Thyroid gland (tissue), 4 donors: Measurements from ENCODE around the gene FAM124A. TPM values are rescaled to one million over a fixed set of nuclear protein-coding genes. Genes with fewer than 3 reads are reported as not detected.

Experiments used
- DNase-seq, 2 donors: peaks; one replicate each; pipeline ENCODE4 v3.0.0-alpha.2; 2019
- H3K27ac ChIP-seq, 3 donors: fragments of 200-600 bp; sonication (generic); 1 replicate in 2 of 3; 2 replicates in 1 of 3; pipeline ENCODE4 v1.5.1; 2016 to 2019; ENCODE audit warnings: mild to moderate bottlenecking in 1 of 3, moderate library complexity in 1 of 3
- H3K27me3 ChIP-seq: fragments of 200-600 bp; sonication (generic); one replicate; pipeline ENCODE4 v1.5.1; 2019
- H3K36me3 ChIP-seq, 2 donors: fragments of 200-600 bp; sonication (generic); one replicate each; pipeline ENCODE4 v1.5.1; 2016 to 2019
- H3K4me1 ChIP-seq, 2 donors: fragments of 200-600 bp; sonication (generic); one replicate each; pipeline ENCODE4 v1.5.1; 2017 to 2019
- H3K4me3 ChIP-seq, 3 donors: fragments of 200-600 bp; sonication (generic); replicated peaks in 1 of 3; 1 replicate in 2 of 3; 2 replicates in 1 of 3; pipeline ENCODE4 v1.5.1; 2016; ENCODE audit warnings: mild to moderate bottlenecking in 1 of 3
- H3K9me3 ChIP-seq: fragments of 200-600 bp; sonication (generic); one replicate; pipeline ENCODE4 v1.5.1; 2017
- CTCF ChIP-seq, 6 experiments: fragments of 200-600 bp in 3 of 6; fragments of 450-650 bp in 3 of 6; sonication (generic) in 3 of 6; IDR thresholded peaks; one replicate each; pipeline ENCODE4 v1.5.1; 2016 to 2019; ENCODE audit warnings: antibody characterized with exemption in 6 of 6, mild to moderate bottlenecking in 2 of 6, inconsistent platforms in 1 of 6, moderate library complexity in 1 of 6
- POLR2A ChIP-seq, 2 donors: fragments of 450-650 bp; IDR thresholded peaks; one replicate each; pipeline ENCODE4 v1.6.1; 2017; ENCODE audit warnings: antibody characterized with exemption in 2 of 2, mild to moderate bottlenecking in 2 of 2, moderate library complexity in 1 of 2
- WGBS, 2 donors: methylation state at CpG; one replicate each; pipeline ENCODE4 v1.1.5; 2017; 5-methylcytosine and 5-hydroxymethylcytosine counted together
- intact Hi-C: fragments of 100-400 bp; cut with DNase I; formaldehyde crosslinking; loops from one replicate; pipeline ENCODE4 v1.15.1; 2023
- total RNA-seq, 4 donors: library from RNA; depleted of rRNA; stranded (reverse); fragments of >200 nt; gene quantifications; one replicate each; pipeline ENCODE4 v1.2.3, GENCODE V29; 2016

The FAM124A gene
- total RNA-seq, 4 donors from 2014 or later, result 9.1 to 11.4 (median 9.4) TPM

GRCh38 chr13:51233117-51233826, 11.1 kb downstream of the FAM124A start:
- Histone ChIP-seq H3K27ac (peak overlapping the region; percentile 86 to 90 (median 87)), H3K27me3 (no peaks in the 10 kb centered on the region), H3K4me3 (no peak overlapping the region), H3K4me1 (peaks cover 33 to 44% of the 10 kb centered on the region in 2 donors), H3K9me3 (no peaks in the 10 kb centered on the region), H3K36me3 (no peaks in the 10 kb centered on the region)
- intact Hi-C loops, result no loop called here
- no peak for TF ChIP-seq POLR2A (IDR thresholded peaks at IDR 0.05)
- no peak for TF ChIP-seq CTCF (IDR thresholded peaks at IDR 0.05)
- peak; percentile 68 to 74 for DNase-seq
- 64 to 68% methylated on average over 9 of the region's 9 CpGs for WGBS, 2 donors

GRCh38 chr13:51234676-51235075, 12.5 kb downstream of the FAM124A start:
- no peaks in the 10 kb centered on the region for H3K27me3 ChIP-seq
- H3K9me3 ChIP-seq, result no peaks in the 10 kb centered on the region
- H3K27ac ChIP-seq, result peak overlapping the region; percentile 86 to 90 (median 87)
- H3K36me3 ChIP-seq, result no peaks in the 10 kb centered on the region
- WGBS, 2 donors, result 57 to 65% methylated on average over 10 of the region's 10 CpGs
- peak; percentile 57 to 61 for DNase-seq
- intact Hi-C loops, result no loop called here
- peaks cover 32 to 43% of the 10 kb centered on the region in 2 donors for H3K4me1 ChIP-seq
- TF ChIP-seq CTCF (IDR thresholded peaks at IDR 0.05) (no peak), POLR2A (IDR thresholded peaks at IDR 0.05) (no peak)
- H3K4me3 ChIP-seq, result no peak overlapping the region

GRCh38 chr13:51235186-51235585, 13.0 kb downstream of the FAM124A start:
- 83 to 95% methylated on average over 2 of the region's 2 CpGs for WGBS, 2 donors

GRCh38 chr13:51235756-51236490, 13.7 kb downstream of the FAM124A start:
- Histone ChIP-seq H3K4me3 (no peak overlapping the region), H3K36me3 (no peaks in the 10 kb centered on the region), H3K27me3 (no peaks in the 10 kb centered on the region), H3K4me1 (peaks cover 24 to 30% of the 10 kb centered on the region in 2 donors), H3K27ac (peak overlapping the region; percentile 86 to 90 (median 87)), H3K9me3 (no peaks in the 10 kb centered on the region)
- no peak for DNase-seq
- TF ChIP-seq POLR2A (IDR thresholded peaks at IDR 0.05) (no peak), CTCF (IDR thresholded peaks at IDR 0.05) (no peak)
- WGBS, 2 donors, result 68 to 80% methylated on average over 4 of the region's 4 CpGs
- intact Hi-C loops, result no loop called here

More at GRCh38 chr13:51235186-51235585, 13.0 kb downstream of the FAM124A start:
- Histone ChIP-seq H3K4me1 (peaks cover 27 to 38% of the 10 kb centered on the region in 2 donors), H3K4me3 (no peak overlapping the region), H3K9me3 (no peaks in the 10 kb centered on the region), H3K27ac (peak overlapping the region; percentile 86 to 90 (median 87)), H3K27me3 (no peaks in the 10 kb centered on the region), H3K36me3 (no peaks in the 10 kb centered on the region)
- no peak for DNase-seq
- no peak for TF ChIP-seq POLR2A (IDR thresholded peaks at IDR 0.05)
- no peak for TF ChIP-seq CTCF (IDR thresholded peaks at IDR 0.05)
- intact Hi-C loops, result no loop called here

GRCh38 chr13:51236491-51236792, 14.2 kb downstream of the FAM124A start:
- no peak for DNase-seq
- intact Hi-C loops, result no loop called here
- no peaks in the 10 kb centered on the region for H3K27me3 ChIP-seq
- H3K9me3 ChIP-seq, result no peaks in the 10 kb centered on the region
- no peak for TF ChIP-seq CTCF (IDR thresholded peaks at IDR 0.05)
- no peak for TF ChIP-seq POLR2A (IDR thresholded peaks at IDR 0.05)
- WGBS, 2 donors, result 100% methylated on average over 1 of the region's 1 CpG
- H3K4me3 ChIP-seq, result no peak overlapping the region
- peak overlapping the region in 1 of 3 donors; percentile 90 for H3K27ac ChIP-seq
- no peaks in the 10 kb centered on the region for H3K36me3 ChIP-seq
- peaks cover 24 to 28% of the 10 kb centered on the region in 2 donors for H3K4me1 ChIP-seq
